ENCODE results near the gene PTGDR2.

PTGDR2 gene

DNA sequence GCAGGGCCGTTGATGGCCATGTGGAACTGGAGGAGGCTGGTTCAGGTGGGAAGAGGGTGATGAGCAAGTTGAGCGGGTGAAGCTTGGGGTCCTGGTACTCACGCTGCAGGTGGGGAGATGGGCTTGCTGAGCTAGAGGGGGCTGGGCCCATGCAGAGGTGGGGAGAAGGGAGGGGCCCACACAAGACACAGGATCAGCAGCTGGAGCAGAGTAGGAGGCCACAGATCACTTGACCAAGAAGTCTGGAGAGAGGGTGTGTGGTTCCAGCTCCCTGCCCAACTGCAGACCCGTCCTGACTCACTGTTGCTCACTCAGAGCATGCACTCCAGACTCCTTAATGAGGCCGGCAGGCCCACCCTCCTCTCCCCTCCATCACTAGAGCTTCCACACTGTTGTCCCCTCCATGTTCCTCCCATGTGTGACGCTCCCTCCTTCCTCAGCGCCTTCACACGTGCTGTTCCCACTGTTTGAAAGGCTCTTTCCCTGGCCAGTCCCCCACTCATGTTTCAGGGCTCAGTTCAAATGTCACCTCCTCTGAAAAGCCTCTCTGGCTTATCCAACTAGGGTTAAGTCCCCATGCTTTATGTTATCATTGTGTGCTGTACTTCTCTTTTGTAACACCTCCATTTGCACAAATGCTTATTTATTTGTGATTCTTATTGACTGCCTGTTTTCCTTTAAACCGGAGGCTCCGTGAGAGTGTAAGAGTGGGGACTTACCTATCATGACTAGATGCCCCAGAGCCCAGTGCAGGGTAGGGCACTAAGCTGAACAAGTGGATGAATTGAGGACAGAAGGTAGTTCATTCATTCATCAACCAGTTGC, 11.5 kb downstream of the PTGDR2 start:
- Histone ChIP-seq H4K20me1 (peaks cover 64% of the 10 kb centered on the region), H3K36me3 (peaks cover 26% of the 10 kb centered on the region), H3K4me3 (peak overlapping the region; percentile 88)

DNA sequence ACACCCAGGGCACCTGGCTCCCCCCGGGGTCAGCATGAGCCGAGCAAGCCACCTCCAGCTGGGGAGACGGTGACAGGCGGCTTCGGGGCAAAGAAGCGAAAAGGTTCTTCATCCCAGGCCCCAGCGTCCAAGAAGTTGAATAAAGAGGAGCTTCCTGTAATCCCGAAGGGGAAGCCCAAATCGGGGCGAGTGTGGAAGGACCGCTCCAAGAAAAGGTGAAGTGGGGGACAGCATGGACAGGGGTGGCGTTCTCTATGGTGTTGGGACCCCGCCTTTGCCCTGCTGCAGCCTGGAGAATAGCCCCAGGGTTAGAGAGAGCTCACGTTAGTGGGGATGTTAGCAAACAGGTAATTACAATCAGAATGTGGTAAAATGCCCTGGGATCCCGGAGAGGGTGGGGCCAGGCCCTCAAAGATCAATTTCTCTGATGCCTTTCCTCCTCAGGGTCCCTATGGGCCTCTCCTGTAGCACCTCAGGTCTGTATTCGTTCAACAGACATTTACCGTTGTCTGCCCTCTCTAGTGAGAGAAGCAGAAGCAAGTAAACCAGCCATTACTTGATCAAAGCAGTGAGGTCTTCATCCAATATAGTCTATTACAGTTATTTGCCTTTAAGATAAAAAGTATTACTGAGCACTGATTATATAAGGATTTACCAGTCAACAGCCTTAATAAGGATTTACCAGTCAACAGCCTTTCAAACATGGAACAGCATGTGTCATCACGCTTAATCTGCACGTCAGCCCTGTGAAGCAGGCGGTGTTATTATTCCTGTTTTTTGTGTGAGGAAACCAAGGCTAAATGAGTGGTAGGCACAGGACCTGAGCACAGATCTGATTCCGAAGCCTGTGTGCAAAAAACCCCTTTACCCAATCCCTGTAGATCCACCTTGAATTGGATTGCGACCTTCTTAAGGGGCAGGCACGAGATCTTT, 12.8 kb downstream of the PTGDR2 start:
- H3K27me3 ChIP-seq, result no peaks in the 10 kb centered on the region
- H4K20me1 ChIP-seq, result peaks cover 50% of the 10 kb centered on the region
- H3K36me3 ChIP-seq, result peaks cover 13% of the 10 kb centered on the region; the same call in 1 of the 2 replicates
- H3K4me3 ChIP-seq, result peak overlapping the region; percentile 88
- peak overlapping the region; percentile 92 for H3K9ac ChIP-seq
- TF ChIP-seq Cebpa-rat (IDR thresholded peaks at IDR 0.05), result no peak
- H3K4me1 ChIP-seq, result peaks cover 56% of the 10 kb centered on the region
- no peaks in the 10 kb centered on the region for H3K9me3 ChIP-seq
- H3K4me2 ChIP-seq, result peak overlapping the region; percentile 97
- H3K27ac ChIP-seq, result peak overlapping the region; percentile 88

More for the DNA sequence above, 11.5 kb downstream of the PTGDR2 start:
- H3K9ac ChIP-seq, result peak overlapping the region; percentile 92
- no peak for TF ChIP-seq Cebpa-rat (IDR thresholded peaks at IDR 0.05)
- peaks cover 69% of the 10 kb centered on the region for H3K4me1 ChIP-seq
- no peaks in the 10 kb centered on the region for H3K9me3 ChIP-seq
- H3K4me2 ChIP-seq, result peak overlapping the region; percentile 97
- peak overlapping the region; percentile 88 for H3K27ac ChIP-seq
- no peaks in the 10 kb centered on the region for H3K27me3 ChIP-seq

DNA sequence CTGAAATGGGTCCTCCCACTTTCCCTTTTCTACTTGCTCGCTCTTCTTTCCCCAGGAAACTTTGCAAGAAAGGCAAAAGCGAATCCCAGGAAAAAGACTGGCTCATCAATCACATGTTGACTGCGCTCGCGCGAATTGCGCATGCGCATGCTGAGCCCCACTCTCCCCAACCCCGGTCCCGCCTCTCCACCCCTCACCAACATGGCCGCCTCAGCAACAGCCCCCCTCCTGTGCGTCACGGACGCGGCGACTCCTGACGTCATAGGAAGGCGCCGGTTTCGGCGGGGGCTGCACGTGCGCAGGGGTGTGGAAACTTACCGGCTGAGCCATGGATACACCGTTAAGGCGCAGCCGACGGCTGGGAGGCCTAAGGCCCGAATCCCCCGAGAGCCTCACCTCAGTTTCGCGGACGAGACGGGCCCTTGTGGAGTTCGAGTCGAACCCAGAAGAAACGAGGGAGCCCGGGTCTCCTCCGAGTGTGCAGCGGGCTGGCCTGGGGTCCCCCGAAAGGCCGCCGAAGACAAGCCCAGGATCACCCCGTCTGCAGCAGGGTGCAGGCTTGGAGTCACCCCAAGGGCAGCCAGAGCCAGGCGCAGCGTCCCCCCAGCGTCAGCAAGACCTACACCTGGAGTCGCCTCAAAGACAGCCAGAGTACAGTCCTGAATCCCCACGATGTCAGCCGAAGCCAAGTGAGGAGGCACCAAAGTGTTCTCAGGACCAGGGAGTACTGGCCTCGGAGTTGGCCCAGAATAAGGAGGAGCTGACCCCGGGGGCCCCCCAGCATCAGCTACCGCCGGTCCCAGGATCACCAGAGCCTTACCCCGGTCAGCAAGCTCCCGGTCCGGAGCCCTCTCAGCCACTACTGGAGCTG, 13.7 kb downstream of the PTGDR2 start, which contains the start of gene CCDC86:
Gene CCDC86, plus strand, starts transcription at position 317 of the 871 bp plus-strand sequence. Its CDS starts 12 bp downstream, at position 329.
- no peak for TF ChIP-seq Cebpa-rat (IDR thresholded peaks at IDR 0.05)
- H3K4me3 ChIP-seq, result peak within 1 kb of the TSS; percentile 88
- no peaks in the 10 kb centered on the region for H3K27me3 ChIP-seq
- peak within 1 kb of the TSS; percentile 97 for H3K4me2 ChIP-seq
- H3K9ac ChIP-seq, result peak within 1 kb of the TSS; percentile 92
- peaks cover 10% of the 10 kb centered on the region; the same call in 1 of the 2 replicates for H3K36me3 ChIP-seq
- H4K20me1 ChIP-seq, result peaks cover 41% of the 10 kb centered on the region
- no peaks in the 10 kb centered on the region for H3K9me3 ChIP-seq
- H3K4me1 ChIP-seq, result peaks cover 47% of the 10 kb centered on the region
- H3K27ac ChIP-seq, result peak within 1 kb of the TSS; percentile 88

DNA sequence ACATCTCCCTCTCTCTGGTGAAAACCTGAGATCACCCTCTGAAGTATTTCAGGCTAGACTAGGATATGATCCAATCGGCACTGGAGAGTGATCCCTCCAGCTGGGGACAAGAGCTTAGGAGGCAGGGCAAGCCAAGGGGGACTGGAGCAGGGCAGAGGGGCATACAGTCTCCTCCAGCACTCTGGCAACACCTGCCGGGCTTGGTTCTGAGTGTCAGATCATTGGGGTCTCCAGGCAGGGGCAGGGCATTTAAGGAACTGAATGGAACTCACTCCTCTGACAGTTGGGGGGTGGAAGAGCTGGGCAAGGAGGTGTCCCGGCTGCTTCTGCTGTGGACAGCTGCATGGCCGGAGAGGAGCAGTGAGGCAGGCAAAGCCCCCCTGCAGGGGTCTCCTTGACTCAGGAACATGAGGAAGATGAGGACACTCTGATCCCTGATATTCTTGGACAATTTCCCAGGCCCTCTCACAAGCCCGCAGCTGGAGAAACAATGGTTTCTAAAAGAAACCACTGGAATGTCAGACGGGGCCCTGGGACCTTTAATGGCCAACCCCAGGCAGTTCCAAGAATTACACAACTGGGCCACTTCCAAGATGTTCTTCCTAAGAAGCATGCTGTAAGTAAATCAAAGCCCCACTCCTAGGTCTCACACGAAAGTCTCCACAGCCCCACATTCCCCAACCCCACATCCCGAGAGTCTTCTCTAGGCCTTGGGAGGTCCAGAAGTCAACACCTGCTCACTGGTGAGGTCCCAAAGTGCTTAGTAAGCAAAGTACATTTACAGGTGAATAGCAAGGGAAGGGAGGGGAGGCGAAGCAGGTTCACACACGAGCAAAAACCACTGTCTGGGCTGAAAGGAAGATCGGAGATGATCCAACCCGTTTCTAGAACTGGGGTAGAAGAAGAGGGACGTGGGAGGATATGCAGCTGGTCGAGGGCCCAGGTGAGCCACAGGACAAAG, 15.0 kb downstream of the PTGDR2 start:
- Histone ChIP-seq H3K4me2 (peak overlapping the region; percentile 97), H3K36me3 (peaks cover 4% of the 10 kb centered on the region; the same call in 1 of the 2 replicates), H4K20me1 (peaks cover 29% of the 10 kb centered on the region), H3K27ac (peak overlapping the region; percentile 88; the same call in 1 of the 2 replicates), H3K4me1 (peaks cover 34% of the 10 kb centered on the region), H3K4me3 (no peak overlapping the region), H3K9me3 (no peaks in the 10 kb centered on the region), H3K9ac (no peak overlapping the region), H3K27me3 (no peaks in the 10 kb centered on the region)
- TF ChIP-seq Cebpa-rat (IDR thresholded peaks at IDR 0.05), result no peak

DNA sequence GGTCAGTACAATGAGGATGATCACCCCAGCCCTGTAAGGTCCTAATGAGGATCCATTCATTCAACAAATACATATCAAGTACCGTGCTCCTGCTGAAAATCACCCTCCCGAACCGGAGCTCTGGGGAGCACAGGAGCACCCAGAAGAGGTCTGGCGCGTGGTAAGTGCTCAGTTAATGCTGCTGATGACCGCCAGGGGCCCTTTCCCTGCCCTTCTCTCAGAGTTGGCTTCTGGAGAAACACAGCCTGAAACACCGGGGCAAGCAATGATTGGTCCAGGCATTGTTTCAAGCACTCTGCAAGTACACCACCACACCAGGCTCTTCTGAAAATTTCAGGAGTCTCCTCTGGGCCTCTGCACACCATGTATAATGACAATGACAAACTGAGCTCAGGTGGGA, 17.6 kb downstream of the PTGDR2 start:
- peaks cover 3% of the 10 kb centered on the region; the same call in 1 of the 2 replicates for H4K20me1 ChIP-seq
- no peaks in the 10 kb centered on the region for H3K36me3 ChIP-seq
- peaks cover 9% of the 10 kb centered on the region for H3K4me1 ChIP-seq
- no peak overlapping the region for H3K4me3 ChIP-seq
- no peak for TF ChIP-seq Cebpa-rat (IDR thresholded peaks at IDR 0.05)
- no peaks in the 10 kb centered on the region for H3K27me3 ChIP-seq
- H3K27ac ChIP-seq, result no peak overlapping the region
- H3K9me3 ChIP-seq, result no peaks in the 10 kb centered on the region
- H3K9ac ChIP-seq, result no peak overlapping the region
- no peak overlapping the region for H3K4me2 ChIP-seq

DNA sequence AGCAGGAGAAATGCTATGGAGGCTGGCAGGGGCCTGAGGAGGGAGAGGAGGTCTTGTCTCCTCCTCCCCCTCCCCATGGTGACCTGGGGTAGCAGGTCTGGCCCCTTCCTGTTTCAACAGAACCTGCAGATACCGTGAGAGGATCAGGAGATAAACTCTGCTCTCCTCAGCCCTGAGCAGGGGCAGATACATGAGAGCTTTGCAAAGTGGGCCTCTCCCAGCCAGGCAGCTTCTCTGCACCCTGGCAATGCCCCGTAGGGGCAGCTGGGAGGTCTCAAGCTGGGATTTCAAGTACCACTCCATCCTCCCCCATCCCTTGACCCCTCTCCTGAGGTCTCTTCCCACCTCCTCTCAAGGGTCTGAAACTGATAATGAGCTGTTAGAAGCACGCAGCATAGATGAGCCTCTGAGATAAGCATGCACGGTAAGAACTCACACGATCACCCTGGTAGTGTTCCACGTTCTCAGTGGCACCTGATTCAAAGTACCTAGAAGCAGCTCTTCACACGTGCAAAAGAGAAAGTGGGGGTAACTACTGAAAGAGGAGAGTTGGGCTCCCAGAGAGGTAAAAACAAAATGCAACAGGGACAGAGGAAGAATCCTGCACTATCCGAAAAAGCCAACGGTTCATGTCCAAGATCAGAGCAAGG, 18.8 kb downstream of the PTGDR2 start:
- Histone ChIP-seq H3K27ac (no peak overlapping the region), H3K27me3 (no peaks in the 10 kb centered on the region), H3K4me2 (no peak overlapping the region), H3K4me1 (peaks cover 14% of the 10 kb centered on the region), H4K20me1 (no peaks in the 10 kb centered on the region), H3K9me3 (no peaks in the 10 kb centered on the region), H3K36me3 (no peaks in the 10 kb centered on the region), H3K9ac (no peak overlapping the region), H3K4me3 (no peak overlapping the region)
- no peak for TF ChIP-seq Cebpa-rat (IDR thresholded peaks at IDR 0.05)

DNA sequence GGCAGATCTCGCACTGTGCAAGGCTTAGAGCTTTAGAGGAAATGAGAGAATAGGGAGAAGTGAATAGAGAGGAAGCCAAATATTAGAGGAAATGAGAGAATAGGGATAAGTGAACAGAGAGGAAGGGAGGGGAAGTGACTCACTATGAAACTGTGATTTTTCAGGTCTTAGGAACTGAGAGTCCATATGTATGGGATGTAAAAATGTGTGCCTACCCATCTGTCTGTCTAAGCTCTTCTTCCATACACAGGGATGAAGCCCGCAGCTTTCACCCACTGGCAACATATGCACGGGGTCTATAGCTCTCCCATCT, 20.3 kb downstream of the PTGDR2 start:
- H3K4me1 ChIP-seq, result peaks cover 15% of the 10 kb centered on the region
- no peak for TF ChIP-seq Cebpa-rat (IDR thresholded peaks at IDR 0.05)
- no peaks in the 10 kb centered on the region for H3K27me3 ChIP-seq
- H3K9ac ChIP-seq, result no peak overlapping the region
- H3K4me2 ChIP-seq, result no peak overlapping the region
- no peak overlapping the region for H3K4me3 ChIP-seq
- no peaks in the 10 kb centered on the region for H3K36me3 ChIP-seq
- H3K27ac ChIP-seq, result no peak overlapping the region
- no peaks in the 10 kb centered on the region for H4K20me1 ChIP-seq
- H3K9me3 ChIP-seq, result no peaks in the 10 kb centered on the region

Measured in BLaER1 (cell line).